ENCODE results near the gene NT5M.
"Not testable (repeated sequence)": the region's sequence is repeated elsewhere in the genome, so short reads cannot be mapped to it uniquely, and the experiment has no call there.

The NT5M gene

DNA sequence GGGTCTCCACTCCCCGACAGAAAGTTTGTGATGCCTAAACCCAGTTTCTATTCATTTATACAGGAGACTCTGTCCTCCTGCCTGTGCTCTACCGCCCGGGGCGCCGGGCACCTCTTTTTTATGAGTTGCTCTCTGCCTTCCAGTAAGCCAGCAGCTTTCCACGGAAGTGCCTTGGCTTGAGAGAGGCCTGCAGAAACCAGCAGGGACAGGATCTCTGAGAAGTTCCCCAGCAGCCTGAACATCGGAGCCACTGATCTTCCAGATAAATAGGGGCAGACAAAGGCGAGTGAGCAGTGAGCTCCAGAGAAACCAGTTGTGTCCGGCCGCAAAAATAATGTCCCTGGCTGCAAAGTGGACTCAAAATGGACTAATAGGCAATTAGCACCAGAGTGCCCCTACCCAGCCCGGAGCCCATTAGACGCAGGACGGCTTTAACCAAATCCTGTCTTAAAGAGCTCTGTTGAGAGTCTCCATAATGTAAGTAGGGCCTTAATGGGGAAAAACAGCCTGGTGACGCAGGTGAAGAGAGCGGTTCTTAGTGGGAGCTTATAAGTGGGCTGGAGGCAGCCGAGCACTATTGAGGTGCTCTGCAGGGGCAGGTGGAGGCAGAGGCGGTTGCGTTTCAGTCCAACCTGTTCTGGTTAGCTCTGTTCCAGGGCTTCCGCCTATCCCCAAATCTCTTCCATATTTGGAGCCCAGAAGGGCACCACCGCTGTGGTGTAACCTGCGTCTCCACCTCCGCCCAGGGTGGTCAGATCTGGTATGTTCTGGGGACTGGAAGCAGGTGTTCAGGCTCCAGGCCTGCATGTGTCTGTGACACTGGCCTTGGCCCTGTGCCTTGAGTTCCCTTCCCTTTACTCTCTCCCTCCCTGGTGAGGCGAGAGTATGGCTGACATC, 74.1 kb downstream of the NT5M start:
- DNase-seq (ENCODE audit: low read depth): no peak

DNA sequence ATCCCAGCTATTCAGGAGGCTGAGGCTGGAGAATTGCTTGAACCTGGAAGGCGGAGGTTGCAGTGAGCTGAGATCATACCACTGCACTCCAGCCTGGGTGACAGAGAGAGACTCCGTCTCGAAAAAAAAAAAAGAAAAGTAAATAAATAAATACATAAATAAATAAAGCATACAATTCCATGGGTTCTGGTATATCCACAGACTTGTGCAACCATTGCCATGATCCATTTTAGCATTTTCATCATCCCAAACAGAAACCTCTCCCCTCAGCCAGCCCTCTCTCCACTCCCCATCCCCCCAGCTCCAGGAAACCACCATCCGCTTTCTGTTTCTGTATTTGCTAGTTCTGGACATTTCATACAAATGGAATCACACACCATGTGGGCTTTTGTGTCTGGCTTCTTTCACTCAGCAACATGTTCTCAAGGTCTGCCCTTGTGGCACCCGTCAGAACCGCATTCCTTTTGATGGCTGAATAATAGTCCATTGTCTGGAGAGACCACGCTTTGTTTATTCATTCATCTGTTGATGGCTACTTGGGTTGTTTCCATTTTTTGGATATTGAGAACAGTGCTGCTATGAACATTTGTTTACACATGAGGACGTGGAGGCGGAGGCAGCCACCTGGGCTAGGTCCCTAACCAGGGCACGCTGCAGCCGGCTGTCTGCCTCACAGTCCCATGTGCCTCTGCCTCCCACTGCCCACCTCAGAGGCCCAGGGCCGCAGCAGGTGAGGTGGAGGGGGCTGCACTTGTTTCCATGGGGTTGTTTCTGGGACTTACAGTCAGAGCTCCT, 76.2 kb downstream of the NT5M start:
- DNase-seq (ENCODE audit: low read depth): no peak

DNA sequence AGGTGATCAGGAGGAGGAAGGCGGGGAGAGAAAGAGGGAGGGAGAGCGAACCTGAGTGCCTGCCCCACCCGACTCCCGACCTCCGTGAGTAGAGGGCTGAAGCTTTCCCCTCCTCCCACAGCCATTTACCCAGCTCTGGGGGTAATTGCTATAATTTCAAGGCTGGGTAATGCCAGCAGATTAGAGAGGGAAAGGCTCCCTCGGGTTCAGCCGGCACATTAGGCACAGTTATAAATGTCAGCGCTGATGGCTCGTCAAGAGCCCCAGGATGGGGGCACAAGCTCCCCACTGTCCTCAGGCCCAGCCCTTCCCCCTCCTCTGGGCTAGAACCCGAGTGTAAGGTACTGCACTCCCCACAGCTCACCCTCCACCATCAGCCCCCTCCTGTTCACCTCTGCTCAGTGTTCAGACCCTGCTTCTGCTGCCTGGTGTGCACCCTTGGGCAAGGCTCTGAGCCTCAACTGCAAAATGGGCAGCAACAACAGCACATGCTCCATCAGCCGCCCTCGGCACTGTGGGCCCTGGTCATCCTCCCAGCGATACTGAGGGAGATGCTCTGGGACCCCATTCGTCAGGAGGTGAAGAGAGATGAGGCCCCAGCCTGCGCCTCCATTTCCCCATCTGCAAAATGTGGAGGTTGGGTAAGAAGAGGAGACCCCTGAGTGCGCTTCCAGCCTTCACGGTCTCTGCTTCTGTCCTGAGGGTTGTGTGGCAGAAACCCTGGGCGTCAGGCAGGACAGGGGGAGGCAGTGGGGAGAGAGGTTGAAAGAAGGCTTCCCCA, 77.2 kb downstream of the NT5M start:
- no peak for DNase-seq (ENCODE audit: low read depth)

DNA sequence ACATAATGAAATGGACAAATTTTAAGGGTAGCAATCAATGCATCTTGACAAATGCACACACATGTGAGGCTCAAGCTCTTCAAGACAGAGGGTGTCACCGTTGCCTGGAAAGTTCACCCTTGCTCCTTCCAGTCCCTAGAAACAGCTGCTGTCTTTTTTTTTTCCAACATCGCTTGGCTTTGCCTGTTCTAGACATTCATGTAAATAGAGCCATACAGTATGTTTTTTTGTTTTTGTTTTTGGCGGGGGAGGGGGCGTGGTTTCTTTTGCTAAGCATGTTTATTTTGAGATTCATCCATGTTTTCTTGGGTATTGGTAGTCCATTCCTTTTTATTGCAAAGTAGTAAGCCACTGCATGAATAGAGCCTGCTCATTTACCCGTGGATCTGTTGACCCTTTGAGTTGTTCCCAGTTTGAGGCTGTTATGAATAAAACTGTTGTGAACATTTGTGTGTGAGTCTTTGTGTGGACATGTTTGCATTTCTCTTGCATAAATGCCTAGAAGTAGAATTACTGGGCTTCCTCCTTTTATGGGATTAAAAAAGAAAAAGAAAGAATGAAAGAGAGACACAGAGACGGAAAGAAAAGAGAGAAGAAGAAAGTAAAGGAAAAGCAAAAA, 78.4 kb downstream of the NT5M start:
- no peak for DNase-seq (ENCODE audit: low read depth)

DNA sequence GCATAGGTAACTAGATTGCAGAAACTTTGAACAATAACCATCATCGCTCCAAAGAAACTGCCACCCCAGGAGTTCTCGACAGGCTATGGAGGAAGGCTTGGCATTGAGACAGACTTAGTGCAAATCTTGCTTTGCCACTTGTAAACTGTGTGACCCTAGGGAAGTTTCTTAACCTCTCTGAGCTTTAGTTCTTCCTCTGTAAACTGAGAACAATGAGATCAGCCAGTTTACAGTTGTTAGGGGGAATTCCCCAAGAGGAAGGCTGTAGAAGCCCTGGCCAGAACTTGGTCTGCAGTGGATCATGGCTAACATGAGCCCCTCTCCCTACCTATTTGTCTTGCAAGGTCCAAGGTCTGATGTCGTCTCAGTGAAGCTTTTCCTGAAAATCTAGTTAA, 78.9 kb downstream of the NT5M start:
- DNase-seq (ENCODE audit: low read depth): no peak

DNA sequence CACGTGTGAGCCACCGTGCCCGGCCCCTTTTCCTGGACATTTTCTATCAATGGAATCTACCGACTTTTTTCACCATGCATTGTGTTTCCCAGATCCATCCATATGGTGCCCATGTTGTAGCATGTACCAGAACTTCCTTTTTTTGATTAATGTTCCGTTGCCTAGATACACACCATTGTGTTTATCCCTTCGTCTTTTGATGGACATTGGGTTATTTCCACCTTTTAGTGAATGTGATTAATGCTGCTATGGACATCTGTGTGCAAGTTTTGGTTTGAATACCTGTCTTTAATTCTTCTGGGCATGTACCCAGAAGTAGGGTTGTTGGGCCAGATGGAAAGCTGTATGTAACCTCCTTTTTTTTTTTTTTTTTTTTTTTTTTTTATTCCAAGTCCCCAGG, 79.8 kb downstream of the NT5M start:
- no peak for DNase-seq (ENCODE audit: low read depth)

DNA sequence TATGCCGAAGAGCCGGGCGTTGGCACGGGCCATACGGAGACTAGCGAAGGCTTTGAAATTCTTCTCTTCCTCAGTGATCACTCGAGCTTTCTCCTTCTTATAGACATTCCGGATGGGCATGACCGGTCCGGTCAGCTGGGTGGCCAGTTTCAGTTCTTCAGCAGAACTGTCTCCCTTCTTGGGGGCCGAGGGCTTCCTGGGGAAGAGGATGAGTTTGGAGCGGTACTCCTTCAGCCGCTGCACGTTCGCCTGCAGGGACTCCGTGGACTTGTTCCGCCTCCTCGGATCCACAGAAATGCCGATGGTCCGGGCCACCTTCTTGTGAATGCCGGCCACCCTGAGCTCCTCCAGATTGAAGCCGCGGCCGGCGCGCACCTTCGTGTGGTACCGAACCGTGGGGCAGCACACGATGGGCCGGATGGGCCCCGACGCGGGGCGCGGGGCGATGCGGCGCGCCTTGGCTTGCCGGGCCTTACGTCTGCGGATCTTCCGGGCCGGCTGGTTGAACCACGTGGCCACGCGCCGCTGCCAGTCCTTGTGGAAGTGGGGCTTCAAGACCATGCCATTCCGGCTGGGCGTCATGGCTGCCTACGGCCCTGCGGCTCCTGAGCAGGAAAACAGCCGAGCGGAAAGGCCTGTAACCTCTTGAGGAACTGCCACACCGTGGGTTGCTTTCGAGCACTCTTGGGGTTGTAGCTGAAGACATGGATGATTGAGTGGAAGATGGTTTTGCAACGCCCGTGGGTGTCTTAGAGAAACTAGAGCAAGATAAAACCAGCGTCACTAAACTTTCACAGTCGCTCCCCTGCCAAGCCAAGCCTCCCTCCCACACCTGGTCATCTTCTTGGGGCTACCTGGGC, 80.5 kb downstream of the NT5M start:
- not testable (repeated sequence) for DNase-seq (ENCODE audit: low read depth)

DNA sequence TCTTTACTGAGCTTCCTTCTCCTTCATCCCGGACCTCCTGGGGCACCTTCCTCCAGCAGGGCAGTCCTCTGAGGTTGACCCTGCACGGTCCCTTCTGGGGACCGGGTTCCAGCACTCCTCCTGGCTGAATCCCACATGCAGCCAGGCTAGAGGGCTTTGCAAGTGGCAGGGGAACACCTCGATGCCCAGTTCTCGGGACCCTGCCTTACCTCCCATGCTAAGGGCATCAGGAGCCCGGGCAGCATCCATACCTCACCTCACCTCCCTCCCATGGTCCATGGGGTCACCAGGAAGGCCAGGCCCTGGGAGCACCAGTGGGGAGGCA, 81.1 kb downstream of the NT5M start:
- no peak for DNase-seq (ENCODE audit: low read depth)

DNA sequence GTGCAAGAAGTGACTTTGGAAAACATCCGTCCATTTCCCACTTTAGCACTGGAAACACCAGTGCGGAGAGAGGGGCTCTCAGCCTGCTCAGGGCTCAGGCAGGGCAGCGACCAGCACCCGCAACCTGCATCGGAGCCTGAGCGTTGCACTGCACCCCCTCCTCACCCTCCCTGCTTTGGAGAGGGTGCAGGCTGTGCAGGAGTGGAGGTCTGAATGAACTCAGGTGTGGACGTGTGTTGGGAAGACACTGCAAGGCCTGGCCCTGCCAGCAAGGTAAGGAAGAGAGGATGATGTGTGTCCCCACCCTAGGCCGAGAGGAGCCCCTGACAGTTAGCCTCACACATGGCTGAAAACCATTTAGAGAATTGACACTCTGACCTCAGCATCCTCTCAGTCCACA, 81.8 kb downstream of the NT5M start:
- DNase-seq (ENCODE audit: low read depth): no peak

DNA sequence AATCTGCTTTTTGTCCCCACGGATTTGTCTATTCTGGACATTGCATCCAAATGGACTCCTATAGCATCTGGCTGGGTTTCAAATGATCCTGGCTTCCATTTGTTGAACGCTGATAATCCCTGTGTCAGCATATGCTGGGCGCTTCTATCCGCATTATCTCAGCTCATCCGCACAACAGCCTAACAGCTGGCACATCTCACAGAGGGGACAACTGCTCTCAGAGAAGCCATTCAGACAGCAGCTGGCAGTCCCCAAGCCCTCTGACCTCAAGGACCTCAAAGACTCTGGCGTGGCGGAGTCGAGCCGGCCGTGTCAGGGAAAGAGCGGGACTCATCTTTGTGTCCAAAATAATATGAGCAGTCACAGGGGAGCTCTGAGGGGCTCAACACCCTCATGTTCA, 82.3 kb downstream of the NT5M start:
- no peak for DNase-seq (ENCODE audit: low read depth)

DNA sequence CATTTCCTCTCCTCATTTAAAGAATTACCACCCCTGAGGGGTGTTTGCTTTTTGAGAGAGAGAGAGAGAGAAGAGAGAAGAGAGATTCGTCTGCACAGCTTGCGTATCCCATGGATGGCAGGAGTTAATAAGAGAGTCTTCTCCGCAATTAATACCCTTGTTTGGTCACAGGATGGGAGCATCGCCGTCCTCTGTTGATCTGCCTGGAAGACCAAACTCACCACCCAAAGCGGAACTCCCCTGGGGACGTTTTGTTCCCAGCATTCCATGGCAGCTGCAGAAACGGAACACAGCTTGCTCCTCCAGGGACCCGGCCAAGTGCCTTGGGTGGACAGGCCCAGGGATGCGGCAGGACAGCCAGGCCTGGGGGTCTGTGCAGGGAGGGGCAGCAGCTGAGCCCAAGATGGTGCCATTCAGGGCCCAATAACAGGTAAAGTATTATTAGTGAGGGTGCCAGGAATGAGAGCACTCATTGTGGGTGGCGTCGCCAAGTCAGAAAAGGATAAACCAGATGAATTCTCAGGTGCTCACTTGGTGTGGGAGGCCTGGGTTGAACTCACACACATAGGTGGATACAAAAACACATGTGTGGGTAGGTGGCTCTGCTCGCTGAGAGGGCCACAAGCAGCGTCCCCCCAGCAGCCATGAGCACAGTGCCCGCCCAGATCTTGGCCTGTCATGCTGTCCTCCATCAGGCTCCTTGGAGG, 83.1 kb downstream of the NT5M start:
- DNase-seq (ENCODE audit: low read depth): no peak

DNA sequence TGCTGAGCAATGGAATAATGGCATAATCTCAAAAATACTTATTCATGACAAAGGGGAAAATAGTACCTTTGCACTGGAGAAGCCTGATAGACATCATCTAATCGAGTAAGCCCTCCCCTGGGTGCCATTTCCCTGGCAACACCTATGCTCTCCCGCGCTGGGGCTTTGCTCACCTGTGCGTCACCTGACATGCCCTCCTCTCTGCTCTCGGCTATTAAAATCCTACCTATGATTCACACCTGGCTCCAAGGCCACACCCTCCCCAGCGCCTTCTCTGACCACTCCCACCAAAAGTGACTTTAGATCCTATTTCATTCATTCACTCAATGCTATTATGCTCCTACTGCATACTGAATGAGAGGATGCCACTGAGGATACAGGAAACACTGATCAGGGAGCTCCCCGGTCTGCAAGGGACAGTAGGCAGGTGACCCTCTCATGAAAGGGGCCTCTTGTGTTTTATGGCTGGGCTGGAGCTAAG, 83.9 kb downstream of the NT5M start:
- DNase-seq (ENCODE audit: low read depth): no peak

DNA sequence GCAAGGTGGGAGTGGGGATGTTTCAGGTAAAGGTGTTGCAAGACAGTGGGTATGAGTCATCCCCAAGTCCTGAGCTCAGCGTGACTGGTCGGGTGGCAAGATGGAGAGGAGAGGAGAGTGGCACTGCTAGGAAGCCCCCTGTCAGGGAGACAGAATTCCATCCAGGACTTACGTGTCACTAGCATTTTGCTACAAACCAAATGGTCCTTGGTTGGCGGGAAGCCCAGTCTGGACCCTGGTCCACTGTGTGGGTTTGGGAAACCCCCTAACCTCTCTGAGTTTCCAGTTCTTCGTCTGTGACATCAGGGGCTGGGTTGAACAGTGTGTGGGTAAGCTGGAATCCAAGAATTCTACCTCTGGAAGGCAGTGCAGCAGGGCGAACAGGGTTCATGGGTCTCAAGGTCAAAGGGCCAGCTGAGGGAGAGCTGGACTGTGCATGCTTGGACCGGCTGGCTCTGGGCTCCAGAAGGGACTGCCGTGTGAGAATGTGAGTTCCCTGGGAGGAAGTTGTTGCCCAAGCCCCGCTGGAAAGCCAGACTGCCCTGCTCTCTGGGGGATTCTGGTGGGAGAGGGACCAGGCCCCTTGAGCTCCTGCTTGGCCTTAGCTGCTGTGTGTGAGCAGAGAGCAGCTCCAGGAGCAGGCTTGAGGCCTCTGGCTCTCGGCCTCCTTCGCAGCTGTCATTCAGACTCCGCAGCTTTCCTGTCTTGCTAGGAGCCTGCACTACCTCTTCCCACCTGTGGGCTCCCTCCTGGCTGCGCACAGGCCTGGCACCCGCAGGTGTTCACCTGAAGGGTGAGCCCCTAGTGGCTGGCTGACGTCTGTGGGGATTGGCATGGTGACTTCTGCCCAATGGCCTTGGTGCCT, 84.6 kb downstream of the NT5M start:
- no peak for DNase-seq (ENCODE audit: low read depth)

DNA sequence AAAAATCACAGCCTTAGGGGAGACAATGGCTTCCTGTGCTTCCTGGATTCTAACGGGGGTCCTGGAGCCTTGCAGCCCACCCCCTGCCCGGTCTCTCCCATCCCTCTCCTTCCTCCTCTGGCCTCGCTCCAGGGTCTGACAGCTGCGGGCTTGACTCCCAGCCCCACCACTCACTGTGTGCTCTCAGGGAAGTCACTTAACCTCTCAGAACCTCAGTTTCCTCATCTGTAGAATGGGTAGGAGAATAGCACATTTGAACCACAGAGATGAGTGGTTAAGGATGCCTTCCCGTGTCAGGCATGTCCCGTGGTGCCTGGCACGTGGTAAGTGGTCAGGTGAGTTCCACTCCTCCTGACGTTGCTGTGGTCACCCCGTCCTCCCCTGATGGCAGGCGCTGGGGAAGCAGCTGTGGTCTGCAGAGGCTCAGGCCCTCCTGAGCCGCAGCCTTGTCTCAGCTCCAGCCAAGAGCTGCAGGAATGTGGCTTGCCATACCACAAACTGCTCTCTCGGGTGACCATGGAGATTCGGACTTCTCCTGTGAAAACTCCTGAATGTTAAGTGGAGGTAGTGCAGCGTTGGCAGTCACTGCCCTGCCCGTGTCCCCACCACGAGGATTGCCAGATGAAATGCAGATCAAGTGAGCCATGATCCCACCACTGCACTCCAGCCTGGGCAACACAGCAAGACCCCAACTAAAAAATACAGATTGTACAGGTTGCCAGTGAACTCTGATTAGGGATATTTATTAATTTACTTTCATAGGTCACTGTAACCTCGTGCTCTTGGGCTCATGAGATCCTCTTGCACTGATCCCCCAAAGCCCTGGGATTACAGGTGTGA, 85.7 kb downstream of the NT5M start:
- no peak for DNase-seq (ENCODE audit: low read depth)

DNA sequence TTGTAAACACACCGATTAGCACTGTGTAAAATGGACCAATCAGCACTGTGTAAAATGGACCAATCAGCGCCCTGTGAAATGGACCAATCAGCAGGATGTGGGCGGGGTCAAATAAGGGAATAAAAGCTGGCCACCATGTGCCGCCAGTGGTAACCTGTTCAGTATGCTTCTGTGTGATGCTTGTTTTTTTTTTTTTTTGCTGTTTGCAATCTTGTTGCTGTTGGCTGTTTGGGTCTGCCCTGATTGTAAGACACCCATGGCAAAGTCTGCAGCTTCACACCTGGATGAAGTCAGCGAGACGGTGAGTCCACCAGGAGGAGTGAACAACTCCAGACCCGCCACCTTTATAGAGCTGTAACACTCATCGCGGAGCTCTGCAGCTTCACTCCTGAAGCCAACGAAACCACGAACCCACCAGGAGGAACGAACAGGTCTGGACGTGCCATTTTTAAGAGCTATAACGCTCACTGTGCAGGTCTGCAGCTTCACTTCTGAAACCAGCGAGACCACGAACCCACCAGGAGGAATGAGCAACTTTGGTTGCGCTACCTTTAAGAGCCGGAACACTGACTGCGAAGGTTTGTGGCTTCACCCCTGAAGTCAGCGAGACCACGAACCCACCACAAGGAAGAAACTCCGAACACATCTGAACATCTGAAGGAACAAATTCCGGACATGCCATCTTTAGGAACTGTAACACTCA, 88.6 kb downstream of the NT5M start:
- DNase-seq (ENCODE audit: low read depth): peak; percentile 21

DNA sequence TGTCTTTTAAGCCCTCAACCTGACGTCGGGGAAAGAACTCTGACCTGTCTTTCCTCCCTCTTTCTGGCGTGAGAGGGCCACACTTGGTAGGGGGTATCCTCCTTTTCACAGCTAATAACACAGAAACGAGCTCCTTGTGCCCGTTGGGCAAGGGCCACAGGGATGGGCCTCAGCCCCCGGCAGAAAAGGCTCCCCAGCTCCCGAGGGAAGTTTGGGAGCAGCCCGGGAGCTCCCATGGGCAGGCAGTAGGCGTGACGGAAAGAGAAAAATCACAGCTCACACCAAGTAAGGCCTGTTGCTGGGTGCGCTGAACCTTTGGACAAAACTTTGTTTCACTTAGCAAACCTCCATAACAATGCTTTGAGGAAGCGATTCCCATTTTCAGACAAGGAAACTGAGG, 90.8 kb downstream of the NT5M start:
- DNase-seq (ENCODE audit: low read depth): no peak

DNA sequence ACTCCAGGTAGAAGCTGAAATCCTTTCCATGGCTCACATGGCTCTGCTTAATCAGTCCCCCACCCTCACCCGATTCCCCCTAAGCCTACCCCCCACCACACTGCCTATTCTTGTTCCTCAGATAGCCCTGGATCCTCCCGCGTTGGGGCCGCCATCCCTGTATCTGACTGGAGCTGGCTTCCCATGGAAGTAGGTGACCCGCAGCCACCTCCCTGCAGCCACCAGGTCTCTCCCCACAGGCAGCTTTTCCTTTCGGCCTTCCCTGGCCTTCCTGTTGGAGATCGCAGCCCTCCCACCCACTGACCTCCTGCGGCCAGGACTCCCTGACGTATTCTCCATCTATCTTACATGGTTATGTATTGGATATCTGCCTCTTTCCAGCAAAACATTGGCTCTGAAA, 91.3 kb downstream of the NT5M start:
- no peak for DNase-seq (ENCODE audit: low read depth)

DNA sequence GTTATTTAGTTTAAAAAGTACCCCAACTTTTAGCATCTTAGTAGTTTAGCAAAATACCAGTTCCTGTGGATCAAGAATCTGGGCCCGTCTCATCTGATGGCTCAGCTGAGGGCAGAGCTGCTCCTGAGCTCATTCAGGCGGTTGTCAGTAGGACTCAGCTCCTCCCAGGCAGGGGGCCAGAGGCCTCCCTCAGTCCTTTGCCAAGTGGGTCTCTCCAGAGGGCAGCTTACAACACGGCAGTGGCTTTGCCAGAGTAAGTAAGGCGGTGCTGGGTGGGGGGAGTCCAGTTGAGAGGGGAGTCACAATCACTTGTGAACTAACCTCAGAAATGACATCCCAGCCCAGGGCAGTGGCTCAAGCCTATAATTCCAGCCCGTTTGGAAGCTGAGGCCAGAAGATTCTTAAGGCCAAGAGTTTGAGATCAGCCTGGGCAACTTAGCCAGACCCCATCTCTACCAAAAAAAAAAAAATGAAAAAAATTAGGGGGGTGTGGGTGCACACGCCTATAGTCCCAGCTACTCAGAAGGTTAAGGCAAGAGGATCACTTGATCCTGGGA, 92.2 kb downstream of the NT5M start:
- no peak for DNase-seq (ENCODE audit: low read depth)
